GM12875 (cell line): ENCODE data around the gene LTBP3.

Source experiments
- H3K4me3 ChIP-seq: one replicate; pipeline ENCODE4 v1.5.1; 2011; ENCODE audit warnings: low read depth, low read length, control low read depth
- TF ChIP-seq, protein P1 (sequence below): IDR thresholded peaks from 2 replicates; pipeline ENCODE4 v1.5.1; 2011; ENCODE audit warnings: low read depth, mild to moderate bottlenecking, control low read depth, inconsistent platforms, low read length, moderate library complexity, borderline replicate concordance; ENCODE audit not compliant: insufficient read depth

Gene LTBP3

DNA sequence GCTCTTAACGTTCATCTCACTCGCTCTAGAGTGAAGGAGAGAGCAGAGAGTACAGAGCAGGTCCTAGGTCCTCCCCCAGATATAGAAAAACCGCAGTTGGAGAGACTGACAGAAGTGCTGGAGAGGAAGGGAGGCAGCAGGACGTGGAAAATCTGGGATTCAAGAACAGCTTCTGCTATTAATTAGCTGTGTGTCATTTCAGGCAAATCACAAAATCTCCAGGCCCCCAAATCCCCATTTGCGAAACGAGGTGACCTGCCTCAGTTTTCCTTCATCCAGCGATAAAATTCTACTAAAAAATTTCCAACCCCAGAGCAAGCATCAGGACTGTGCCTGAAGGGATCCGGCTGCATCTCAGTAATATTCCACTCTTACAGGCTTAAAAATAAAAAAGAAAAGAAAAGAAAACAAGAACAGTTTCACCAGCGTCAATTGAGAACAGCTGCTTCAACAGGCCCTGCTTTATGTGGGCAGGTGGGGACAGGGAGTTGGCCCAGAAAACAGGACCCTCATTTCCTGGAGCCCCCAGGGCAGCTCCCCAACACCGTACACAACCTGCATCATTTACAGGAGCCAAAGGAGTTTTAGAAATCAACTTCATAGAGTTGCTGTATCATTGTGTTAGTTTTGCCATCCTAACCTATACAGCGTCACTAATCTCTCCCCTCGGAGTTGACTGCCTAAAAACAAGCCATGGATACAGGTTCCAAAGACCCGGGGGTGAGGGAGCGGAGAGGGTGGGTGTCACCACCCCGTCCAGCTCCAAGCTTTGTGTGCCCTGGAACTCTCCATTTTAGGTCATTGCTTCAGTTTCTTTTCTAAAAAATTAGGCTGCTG, 61.6 kb downstream of the LTBP3 start:
- TF ChIP-seq, protein P1, sequence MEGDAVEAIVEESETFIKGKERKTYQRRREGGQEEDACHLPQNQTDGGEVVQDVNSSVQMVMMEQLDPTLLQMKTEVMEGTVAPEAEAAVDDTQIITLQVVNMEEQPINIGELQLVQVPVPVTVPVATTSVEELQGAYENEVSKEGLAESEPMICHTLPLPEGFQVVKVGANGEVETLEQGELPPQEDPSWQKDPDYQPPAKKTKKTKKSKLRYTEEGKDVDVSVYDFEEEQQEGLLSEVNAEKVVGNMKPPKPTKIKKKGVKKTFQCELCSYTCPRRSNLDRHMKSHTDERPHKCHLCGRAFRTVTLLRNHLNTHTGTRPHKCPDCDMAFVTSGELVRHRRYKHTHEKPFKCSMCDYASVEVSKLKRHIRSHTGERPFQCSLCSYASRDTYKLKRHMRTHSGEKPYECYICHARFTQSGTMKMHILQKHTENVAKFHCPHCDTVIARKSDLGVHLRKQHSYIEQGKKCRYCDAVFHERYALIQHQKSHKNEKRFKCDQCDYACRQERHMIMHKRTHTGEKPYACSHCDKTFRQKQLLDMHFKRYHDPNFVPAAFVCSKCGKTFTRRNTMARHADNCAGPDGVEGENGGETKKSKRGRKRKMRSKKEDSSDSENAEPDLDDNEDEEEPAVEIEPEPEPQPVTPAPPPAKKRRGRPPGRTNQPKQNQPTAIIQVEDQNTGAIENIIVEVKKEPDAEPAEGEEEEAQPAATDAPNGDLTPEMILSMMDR, result no peak
- peak overlapping the region; percentile 23 for H3K4me3 ChIP-seq

DNA sequence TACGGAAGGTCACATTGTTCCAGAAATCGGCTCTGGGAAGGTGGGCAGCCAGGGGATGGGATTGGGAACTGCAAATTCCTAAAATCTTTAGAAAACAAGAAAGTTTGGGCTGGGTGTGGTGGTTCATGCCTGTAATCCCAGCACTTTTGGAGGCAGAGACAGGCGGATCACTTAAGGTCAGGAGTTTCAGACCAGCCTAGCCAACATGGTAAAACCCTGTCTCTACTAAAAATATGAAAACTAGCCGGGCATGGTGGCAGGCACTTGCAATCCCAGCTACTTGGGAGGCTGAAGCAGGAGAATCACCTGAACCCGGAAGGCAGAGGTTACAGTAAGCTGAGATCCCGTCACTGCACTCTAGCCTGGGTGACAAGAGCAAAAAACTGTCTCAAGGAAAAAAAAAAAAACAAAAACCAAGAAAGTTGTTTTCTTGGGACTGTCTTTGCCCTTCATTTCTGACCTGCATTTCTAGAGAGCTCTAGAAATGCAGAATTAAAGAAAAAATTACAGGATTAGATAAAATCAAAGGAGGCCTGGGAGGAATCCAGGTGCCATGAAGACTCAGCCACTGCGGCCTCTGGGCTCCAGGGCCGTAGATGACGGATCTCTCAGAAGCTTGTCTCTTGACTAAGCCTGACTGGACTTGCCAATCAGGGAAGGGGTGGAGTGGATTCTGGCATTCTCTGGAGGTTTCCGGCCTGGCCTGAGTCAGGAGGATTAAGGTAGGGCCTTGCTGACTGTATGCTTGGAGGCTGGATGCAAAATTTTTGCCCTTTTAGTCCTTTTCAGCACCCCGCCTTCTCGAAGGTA, 64.6 kb downstream of the LTBP3 start:
- TF ChIP-seq, protein P1, result no peak

DNA sequence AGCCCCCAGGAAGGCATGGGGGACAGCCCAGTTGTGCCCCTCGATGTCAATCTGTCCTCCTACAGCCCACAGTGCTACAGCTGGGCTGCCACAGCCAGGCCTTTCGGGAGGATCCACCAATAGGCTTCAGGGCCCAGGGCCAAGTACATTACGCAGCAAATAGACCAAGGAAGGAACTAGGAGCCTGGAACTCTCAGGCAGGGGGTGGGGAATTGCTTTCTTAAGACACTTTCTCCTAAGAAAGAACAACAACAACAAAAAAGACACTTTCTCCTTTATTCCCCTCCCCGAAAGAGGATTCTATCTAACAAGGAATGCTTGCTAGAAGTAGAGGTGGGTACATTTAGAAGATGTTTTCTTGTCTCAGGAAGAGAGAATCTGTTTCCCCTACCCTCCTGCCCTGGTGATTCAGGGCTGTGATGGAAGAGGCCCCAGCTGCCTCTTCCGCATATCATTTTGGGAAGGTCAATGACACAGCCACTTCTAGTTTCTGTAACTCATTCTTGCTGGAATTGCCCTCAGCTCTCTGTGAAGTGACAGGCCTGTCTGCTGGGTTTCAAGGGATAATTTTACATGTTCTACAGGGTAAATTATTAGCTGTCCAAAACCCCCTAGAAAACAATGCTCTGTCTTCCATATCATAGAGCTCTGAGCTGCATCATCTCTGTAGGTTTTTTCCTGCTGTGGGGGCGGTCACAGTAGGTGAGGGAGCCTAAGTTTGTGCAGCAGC, 65.4 kb downstream of the LTBP3 start:
- no peak overlapping the region for H3K4me3 ChIP-seq
- TF ChIP-seq, protein P1, result no peak

More for the DNA sequence above, 64.6 kb downstream of the LTBP3 start:
- H3K4me3 ChIP-seq, result peak overlapping the region; percentile 0

DNA sequence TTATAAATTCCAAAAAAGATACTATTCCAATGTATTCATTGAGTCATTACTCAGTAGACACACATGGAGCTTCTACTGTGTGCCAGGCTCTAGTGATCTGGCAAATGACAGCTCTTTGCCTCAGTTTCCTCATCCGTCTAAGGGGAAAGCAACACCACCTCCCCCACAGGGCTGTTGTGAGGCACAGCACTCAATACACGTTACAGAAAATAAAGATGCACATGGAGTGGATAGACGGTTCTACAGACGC, 65.8 kb downstream of the LTBP3 start:
- H3K4me3 ChIP-seq, result no peak overlapping the region
- TF ChIP-seq, protein P1, result no peak

GRCh38 chr11:65491614-65492386, 66.4 kb downstream of the LTBP3 start:
- TF ChIP-seq, protein P1, result no peak
- H3K4me3 ChIP-seq, result no peak overlapping the region

- no peak overlapping the region for H3K4me3 ChIP-seq
- TF ChIP-seq, protein P1, result no peak
Measured at GRCh38 chr11:65491163-65491465, 67.0 kb downstream of the LTBP3 start.
